ENCODE data around the gene LHCGR.
"Not testable (repeated sequence)": the region's sequence is repeated elsewhere in the genome, so short reads cannot be mapped to it uniquely, and the experiment has no call there.

The LHCGR gene

DNA sequence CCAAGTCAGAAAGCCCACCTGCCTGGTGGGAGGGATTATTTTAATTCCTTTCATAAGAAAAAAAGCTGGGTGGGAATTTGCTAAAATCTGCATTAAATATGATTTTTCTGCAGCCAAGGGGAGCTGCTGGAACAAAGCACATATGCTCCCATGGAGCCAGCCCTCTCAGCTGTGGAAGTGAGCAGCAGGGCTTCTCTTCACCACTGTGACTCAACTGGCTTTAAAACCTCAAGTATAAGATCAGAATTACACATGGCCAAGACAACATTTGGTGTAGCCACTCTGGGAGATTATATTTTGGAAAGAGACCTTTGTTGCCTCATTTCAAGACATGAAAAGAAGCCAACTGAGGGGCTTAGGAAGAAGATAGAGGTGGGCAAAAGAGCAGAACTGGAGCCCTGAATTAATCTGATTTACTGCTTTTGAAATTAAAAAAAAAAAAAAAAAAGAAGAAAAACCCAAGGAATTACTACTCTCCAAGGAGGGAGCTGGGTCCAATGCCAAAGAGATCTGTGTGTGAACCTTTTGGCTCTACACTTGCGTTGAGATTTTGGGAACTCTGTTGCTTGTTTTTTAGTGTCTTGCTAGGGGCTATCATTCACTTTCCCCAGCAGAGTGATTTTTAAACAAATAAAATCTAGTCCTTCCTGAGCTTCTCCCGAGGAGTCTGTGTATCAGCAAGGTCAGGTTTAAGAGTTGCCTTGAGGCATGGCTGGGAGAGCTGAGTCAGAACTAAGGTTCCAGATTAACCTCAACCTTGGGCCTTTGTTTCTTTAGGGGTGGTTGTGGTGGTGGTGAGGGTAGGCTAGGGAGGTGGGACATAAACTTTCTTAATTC lies 6.0 kb downstream of the LHCGR start:
- no peak for DNase-seq (ENCODE audit: low read depth)
- no peak overlapping the region for H3K4me3 ChIP-seq (replicated peaks; ENCODE audit: low read depth, low read length)
- TF ChIP-seq, protein P1, sequence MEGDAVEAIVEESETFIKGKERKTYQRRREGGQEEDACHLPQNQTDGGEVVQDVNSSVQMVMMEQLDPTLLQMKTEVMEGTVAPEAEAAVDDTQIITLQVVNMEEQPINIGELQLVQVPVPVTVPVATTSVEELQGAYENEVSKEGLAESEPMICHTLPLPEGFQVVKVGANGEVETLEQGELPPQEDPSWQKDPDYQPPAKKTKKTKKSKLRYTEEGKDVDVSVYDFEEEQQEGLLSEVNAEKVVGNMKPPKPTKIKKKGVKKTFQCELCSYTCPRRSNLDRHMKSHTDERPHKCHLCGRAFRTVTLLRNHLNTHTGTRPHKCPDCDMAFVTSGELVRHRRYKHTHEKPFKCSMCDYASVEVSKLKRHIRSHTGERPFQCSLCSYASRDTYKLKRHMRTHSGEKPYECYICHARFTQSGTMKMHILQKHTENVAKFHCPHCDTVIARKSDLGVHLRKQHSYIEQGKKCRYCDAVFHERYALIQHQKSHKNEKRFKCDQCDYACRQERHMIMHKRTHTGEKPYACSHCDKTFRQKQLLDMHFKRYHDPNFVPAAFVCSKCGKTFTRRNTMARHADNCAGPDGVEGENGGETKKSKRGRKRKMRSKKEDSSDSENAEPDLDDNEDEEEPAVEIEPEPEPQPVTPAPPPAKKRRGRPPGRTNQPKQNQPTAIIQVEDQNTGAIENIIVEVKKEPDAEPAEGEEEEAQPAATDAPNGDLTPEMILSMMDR (IDR thresholded peaks at IDR 0.05; ENCODE audit: low read length, missing control alignments): no peak

DNA sequence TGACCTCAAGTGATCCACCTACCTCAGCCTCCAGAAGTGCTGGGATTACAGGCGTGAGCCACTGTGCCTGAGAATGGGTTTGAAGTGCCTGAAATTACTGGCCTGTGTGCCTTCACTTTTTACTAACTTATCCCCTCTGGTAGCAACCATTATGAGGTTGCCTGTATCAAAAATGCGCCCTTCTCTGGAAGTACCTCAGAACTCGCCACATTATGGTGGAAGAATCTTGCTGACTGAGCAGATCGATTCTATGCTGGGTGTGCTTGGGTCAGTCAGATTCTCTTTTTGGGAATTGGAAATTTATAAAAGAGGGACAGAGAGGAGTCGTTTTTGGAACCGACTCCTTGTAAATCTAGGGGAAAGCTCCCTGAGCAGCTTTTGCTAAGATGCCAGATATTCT lies 8.2 kb downstream of the LHCGR start:
- TF ChIP-seq, protein P1 (IDR thresholded peaks at IDR 0.05; ENCODE audit: low read length, missing control alignments): no peak
- DNase-seq (ENCODE audit: low read depth): no peak

DNA sequence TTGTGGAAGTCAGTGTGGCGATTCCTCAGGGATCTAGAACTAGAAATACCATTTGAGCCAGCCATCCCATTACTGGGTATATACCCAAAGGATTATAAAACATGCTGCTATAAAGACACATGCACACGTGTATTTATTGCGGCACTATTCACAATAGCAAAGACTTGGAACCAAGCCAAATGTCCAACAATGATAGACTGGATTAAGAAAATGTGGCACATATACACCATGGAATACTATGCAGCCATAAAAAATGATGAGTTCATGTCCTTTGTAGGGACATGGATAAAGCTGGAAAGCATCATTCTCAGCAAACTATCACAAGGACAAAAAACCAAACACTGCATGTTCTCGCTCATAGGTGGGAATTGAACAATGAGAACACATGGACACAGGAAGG lies 16.3 kb downstream of the LHCGR start:
- not testable (repeated sequence) for H3K4me3 ChIP-seq (replicated peaks; ENCODE audit: low read depth, low read length); DNase-seq (ENCODE audit: low read depth)

More for the DNA sequence above, 8.2 kb downstream of the LHCGR start:
- H3K4me3 ChIP-seq (replicated peaks; ENCODE audit: low read depth, low read length): no peak overlapping the region

DNA sequence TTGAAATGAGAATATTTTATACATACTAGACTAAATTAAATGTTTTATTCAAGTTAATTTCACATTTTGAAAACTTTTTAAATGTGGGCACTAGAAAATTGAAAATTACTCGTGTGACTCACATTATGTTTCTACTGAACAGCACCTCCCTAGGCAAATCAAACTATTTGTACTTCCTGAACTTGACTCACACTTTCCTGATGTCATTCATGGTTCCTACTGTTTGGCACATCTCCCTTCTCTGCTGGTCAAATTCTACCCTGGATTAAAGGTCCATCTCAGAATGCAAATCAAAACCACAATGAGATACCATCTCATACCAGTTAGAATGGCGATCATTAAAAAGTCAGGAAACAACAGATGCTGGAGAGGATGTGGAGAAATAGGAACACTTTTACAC lies 16.7 kb downstream of the LHCGR start:
- no peak overlapping the region for H3K4me3 ChIP-seq (replicated peaks; ENCODE audit: low read depth, low read length)
- peak; percentile 80 for DNase-seq (ENCODE audit: low read depth)
- TF ChIP-seq, protein P1 (IDR thresholded peaks at IDR 0.05; ENCODE audit: low read length, missing control alignments): no peak

DNA sequence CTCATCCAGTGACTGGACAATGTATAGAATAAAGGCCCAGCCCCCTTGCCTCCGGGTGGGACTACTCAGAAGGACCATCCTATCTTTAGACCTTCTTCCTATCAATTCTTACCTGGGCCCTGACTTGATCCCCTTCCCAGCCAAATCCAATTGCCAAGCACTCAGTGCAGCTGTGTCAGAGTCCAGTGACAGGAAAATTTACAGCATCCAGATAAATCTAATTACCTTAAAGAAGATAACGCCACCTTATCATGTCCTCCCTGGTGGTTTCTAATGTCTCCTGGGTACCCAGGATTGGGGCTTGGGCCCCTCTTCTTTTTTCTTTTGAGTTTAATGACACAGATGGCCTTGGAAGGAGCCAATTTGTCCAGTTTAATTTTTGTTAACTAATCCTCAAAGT lies 19.3 kb downstream of the LHCGR start:
- no peak for DNase-seq (ENCODE audit: low read depth)
- TF ChIP-seq, protein P1 (IDR thresholded peaks at IDR 0.05; ENCODE audit: low read length, missing control alignments): no peak

GRCh38 chr2:48734576-48735303 lies 20.8 kb downstream of the LHCGR start:
- DNase-seq (ENCODE audit: low read depth): peak; percentile 16
- no peak overlapping the region for H3K4me3 ChIP-seq (replicated peaks; ENCODE audit: low read depth, low read length)
- TF ChIP-seq, protein P1 (IDR thresholded peaks at IDR 0.05; ENCODE audit: low read length, missing control alignments): no peak

More for the DNA sequence above, 19.3 kb downstream of the LHCGR start:
- H3K4me3 ChIP-seq (replicated peaks; ENCODE audit: low read depth, low read length): no peak overlapping the region

- TF ChIP-seq, protein P1 (IDR thresholded peaks at IDR 0.05; ENCODE audit: low read length, missing control alignments): no peak
- no peak overlapping the region for H3K4me3 ChIP-seq (replicated peaks; ENCODE audit: low read depth, low read length)
- no peak for DNase-seq (ENCODE audit: low read depth)
These were observed 22.4 kb downstream of the LHCGR start for GRCh38 chr2:48733067-48733503.

All from fibroblast of pulmonary artery (primary cell).